GM18873 (cell line): ENCODE results near the gene ILF2.
"Not testable (repeated sequence)": the region's sequence is repeated elsewhere in the genome, so short reads cannot be mapped to it uniquely, and the experiment has no call there.

ENCODE experiments used
- ATAC-seq: cut with Tn5 transposase; IDR thresholded peaks from one replicate; pipeline ENCODE4 v1.9.1; 2021; ENCODE audit warnings: mild to moderate bottlenecking, moderate library complexity, moderate number of reproducible peaks; ENCODE audit not compliant: unreplicated experiment, low FRiP score

Gene ILF2

GRCh38 chr1:153670859-153671627, at the start of gene ILF2:
ILF2 (minus strand) TSS chr1:153670993; CDS start chr1:153670922, 71 bp downstream.
- peak; percentile 93 for ATAC-seq

GRCh38 chr1:153717330-153717729, 46.5 kb upstream of the ILF2 start:
- no peak for ATAC-seq

- not testable (repeated sequence) for ATAC-seq
These were observed 45.4 kb upstream of the ILF2 start for GRCh38 chr1:153716211-153716610.

GRCh38 chr1:153711026-153711425, 40.2 kb upstream of the ILF2 start:
- no peak for ATAC-seq

- no peak for ATAC-seq
These were observed 34.7 kb upstream of the ILF2 start for GRCh38 chr1:153705484-153705883.

GRCh38 chr1:153699768-153700167, 29.0 kb upstream of the ILF2 start:
- ATAC-seq, result no peak

GRCh38 chr1:153698923-153699714, 28.3 kb upstream of the ILF2 start:
- no peak for ATAC-seq

GRCh38 chr1:153698020-153698922, 27.5 kb upstream of the ILF2 start:
- ATAC-seq, result no peak

GRCh38 chr1:153697191-153698019, 26.6 kb upstream of the ILF2 start:
- no peak for ATAC-seq

- ATAC-seq, result no peak
These were observed 25.9 kb upstream of the ILF2 start for GRCh38 chr1:153696741-153697140.

GRCh38 chr1:153693466-153693865, 22.7 kb upstream of the ILF2 start:
- no peak for ATAC-seq

GRCh38 chr1:153688736-153689328, 18.0 kb upstream of the ILF2 start:
- no peak for ATAC-seq

- ATAC-seq, result no peak
These were observed 17.5 kb upstream of the ILF2 start for GRCh38 chr1:153688276-153688675.

GRCh38 chr1:153687346-153688125, 16.7 kb upstream of the ILF2 start:
- no peak for ATAC-seq

GRCh38 chr1:153685544-153686340, 14.9 kb upstream of the ILF2 start:
- no peak for ATAC-seq

GRCh38 chr1:153684892-153685291, 14.1 kb upstream of the ILF2 start:
- no peak for ATAC-seq

- no peak for ATAC-seq
These were observed 13.1 kb upstream of the ILF2 start for GRCh38 chr1:153683854-153684253.

GRCh38 chr1:153682730-153683129, 11.9 kb upstream of the ILF2 start:
- ATAC-seq, result no peak
